DOHH2 (cell line): ENCODE results near the gene LRRC19.

ENCODE experiments used
- H3F3A ChIP-seq: fragments of 200-600 bp; sonication (generic), shearing (Covaris generic); 2 replicates; pipeline ENCODE4 v1.6.0; 2016; ENCODE audit warnings: antibody characterized with exemption, mild to moderate bottlenecking; ENCODE audit not compliant: control insufficient read depth, insufficient read depth
- H3K27ac ChIP-seq: fragments of 200-600 bp; sonication (generic); 2 replicates; pipeline ENCODE4 v1.5.1; 2014; ENCODE audit warnings: low read depth, mild to moderate bottlenecking, low read length, moderate library complexity
- H3K27me3 ChIP-seq: fragments of 200-600 bp; sonication (generic); 2 replicates; pipeline ENCODE4 v1.6.1; 2014; ENCODE audit warnings: mild to moderate bottlenecking, low read length, mixed read lengths; ENCODE audit not compliant: control insufficient read depth
- H3K36me3 ChIP-seq: fragments of 200-600 bp; sonication (generic); 2 replicates; pipeline ENCODE4 v1.6.1; 2014; ENCODE audit warnings: mild to moderate bottlenecking, low read length, moderate library complexity, mixed read lengths; ENCODE audit not compliant: control insufficient read depth
- H3K4me1 ChIP-seq: fragments of 200-600 bp; sonication (generic); 2 replicates; pipeline ENCODE4 v1.6.1; 2014; ENCODE audit warnings: mild to moderate bottlenecking, low read length, mixed read lengths; ENCODE audit not compliant: control insufficient read depth
- H3K4me2 ChIP-seq: fragments of 200-600 bp; sonication (generic); 2 replicates; pipeline ENCODE4 v1.6.0; 2014; ENCODE audit warnings: mild to moderate bottlenecking, low read length, moderate library complexity
- H3K4me3 ChIP-seq: fragments of 200-600 bp; sonication (generic); 2 replicates; pipeline ENCODE4 v1.5.1; 2014; ENCODE audit warnings: mild to moderate bottlenecking, low read length, mixed read lengths
- H3K79me2 ChIP-seq: fragments of 200-600 bp; sonication (generic); 2 replicates; pipeline ENCODE4 v1.6.1; 2014; ENCODE audit warnings: mild to moderate bottlenecking, low read length, mixed read lengths; ENCODE audit not compliant: control insufficient read depth
- H3K9me2 ChIP-seq: fragments of 200-600 bp; sonication (generic); replicated peaks from 2 replicates; pipeline ENCODE4 v1.6.1; 2014; ENCODE audit warnings: mild to moderate bottlenecking, low read length, mixed read lengths; ENCODE audit not compliant: control insufficient read depth
- H3K9me3 ChIP-seq: fragments of 200-600 bp; sonication (generic); 2 replicates; pipeline ENCODE4 v1.6.1; 2014; ENCODE audit warnings: antibody characterized with exemption, low read length, mixed read lengths; ENCODE audit not compliant: control insufficient read depth, insufficient read depth
- H4K20me1 ChIP-seq: fragments of 200-600 bp; sonication (generic); 2 replicates; pipeline ENCODE4 v1.6.0; 2014; ENCODE audit warnings: low read depth, mild to moderate bottlenecking, antibody characterized with exemption, low read length, moderate library complexity; ENCODE audit not compliant: control insufficient read depth, insufficient read depth
- EZH2phosphoT487 ChIP-seq: fragments of 200-600 bp; sonication (generic); IDR thresholded peaks from 2 replicates; pipeline ENCODE4 v1.6.1; 2017; ENCODE audit warnings: borderline replicate concordance, mild to moderate bottlenecking, antibody characterized with exemption, low read length, moderate library complexity, mixed read lengths
- TF ChIP-seq, protein P1 (sequence below): fragments of 200-600 bp; sonication (generic); IDR thresholded peaks from one replicate; pipeline ENCODE4 v1.5.1; 2014; ENCODE audit warnings: antibody characterized with exemption, mild to moderate bottlenecking, low read depth, low read length; ENCODE audit not compliant: poor library complexity, severe bottlenecking

LRRC19 gene

GRCh38 chr9:27042476-27042875, 37.0 kb upstream of the LRRC19 start:
- no peaks in the 10 kb centered on the region for H3F3A ChIP-seq
- no peak for TF ChIP-seq EZH2phosphoT487
- TF ChIP-seq, protein P1, sequence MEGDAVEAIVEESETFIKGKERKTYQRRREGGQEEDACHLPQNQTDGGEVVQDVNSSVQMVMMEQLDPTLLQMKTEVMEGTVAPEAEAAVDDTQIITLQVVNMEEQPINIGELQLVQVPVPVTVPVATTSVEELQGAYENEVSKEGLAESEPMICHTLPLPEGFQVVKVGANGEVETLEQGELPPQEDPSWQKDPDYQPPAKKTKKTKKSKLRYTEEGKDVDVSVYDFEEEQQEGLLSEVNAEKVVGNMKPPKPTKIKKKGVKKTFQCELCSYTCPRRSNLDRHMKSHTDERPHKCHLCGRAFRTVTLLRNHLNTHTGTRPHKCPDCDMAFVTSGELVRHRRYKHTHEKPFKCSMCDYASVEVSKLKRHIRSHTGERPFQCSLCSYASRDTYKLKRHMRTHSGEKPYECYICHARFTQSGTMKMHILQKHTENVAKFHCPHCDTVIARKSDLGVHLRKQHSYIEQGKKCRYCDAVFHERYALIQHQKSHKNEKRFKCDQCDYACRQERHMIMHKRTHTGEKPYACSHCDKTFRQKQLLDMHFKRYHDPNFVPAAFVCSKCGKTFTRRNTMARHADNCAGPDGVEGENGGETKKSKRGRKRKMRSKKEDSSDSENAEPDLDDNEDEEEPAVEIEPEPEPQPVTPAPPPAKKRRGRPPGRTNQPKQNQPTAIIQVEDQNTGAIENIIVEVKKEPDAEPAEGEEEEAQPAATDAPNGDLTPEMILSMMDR = no peak
- H3K79me2 ChIP-seq = no peaks in the 10 kb centered on the region
- H3K4me1 ChIP-seq = no peaks in the 10 kb centered on the region
- no peaks in the 10 kb centered on the region for H3K9me3 ChIP-seq
- H3K4me2 ChIP-seq = no peak overlapping the region
- no peak overlapping the region for H3K27ac ChIP-seq
- no peaks in the 10 kb centered on the region for H3K27me3 ChIP-seq
- no peak overlapping the region for H3K4me3 ChIP-seq
- H3K36me3 ChIP-seq = no peaks in the 10 kb centered on the region
- no peaks in the 10 kb centered on the region for H4K20me1 ChIP-seq
- no peaks in the 10 kb centered on the region for H3K9me2 ChIP-seq

- Histone ChIP-seq H3K4me1 (no peaks in the 10 kb centered on the region), H3K36me3 (no peaks in the 10 kb centered on the region), H3K9me2 (no peaks in the 10 kb centered on the region), H4K20me1 (no peaks in the 10 kb centered on the region), H3K27me3 (no peaks in the 10 kb centered on the region), H3K4me3 (no peak overlapping the region), H3F3A (no peaks in the 10 kb centered on the region), H3K9me3 (no peaks in the 10 kb centered on the region), H3K27ac (no peak overlapping the region), H3K79me2 (no peaks in the 10 kb centered on the region), H3K4me2 (no peak overlapping the region)
- TF ChIP-seq, protein P1 = no peak
- no peak for TF ChIP-seq EZH2phosphoT487
These were observed 36.3 kb upstream of the LRRC19 start for GRCh38 chr9:27041746-27042145.

DNA sequence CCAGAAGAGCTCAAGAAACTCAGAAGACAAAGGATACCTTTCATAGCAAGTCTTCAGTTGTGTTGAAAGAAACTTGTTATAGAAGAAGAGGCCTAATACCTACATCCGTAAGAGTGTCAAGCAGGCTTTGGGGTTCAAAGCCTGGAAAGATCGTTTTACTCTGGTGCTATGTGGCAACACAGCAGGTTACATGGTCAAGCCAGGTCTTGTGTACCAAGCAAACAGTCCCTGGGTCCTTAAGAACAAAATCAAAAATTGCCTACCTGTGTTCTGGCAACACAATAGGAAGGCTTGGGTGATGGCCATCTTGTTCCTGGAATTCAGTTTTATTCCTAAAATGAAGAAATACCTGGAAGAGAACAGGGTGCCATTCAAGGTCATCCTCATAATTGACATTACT, 32.0 kb upstream of the LRRC19 start:
- no peaks in the 10 kb centered on the region for H3K36me3 ChIP-seq
- H3K4me3 ChIP-seq = no peak overlapping the region
- no peak overlapping the region for H3K4me2 ChIP-seq
- no peaks in the 10 kb centered on the region; the same call in 1 of the 2 replicates for H3F3A ChIP-seq
- no peaks in the 10 kb centered on the region for H3K4me1 ChIP-seq
- H4K20me1 ChIP-seq = no peaks in the 10 kb centered on the region
- no peak overlapping the region for H3K27ac ChIP-seq
- H3K9me2 ChIP-seq = no peaks in the 10 kb centered on the region
- H3K27me3 ChIP-seq = no peaks in the 10 kb centered on the region
- H3K79me2 ChIP-seq = no peaks in the 10 kb centered on the region
- TF ChIP-seq EZH2phosphoT487 = no peak
- TF ChIP-seq, protein P1 = no peak
- no peaks in the 10 kb centered on the region for H3K9me3 ChIP-seq

- no peak overlapping the region for H3K4me2 ChIP-seq
- H3K79me2 ChIP-seq = no peaks in the 10 kb centered on the region
- H3K4me1 ChIP-seq = no peaks in the 10 kb centered on the region
- H3K36me3 ChIP-seq = no peaks in the 10 kb centered on the region
- H3K9me3 ChIP-seq = no peaks in the 10 kb centered on the region
- H3K27me3 ChIP-seq = no peaks in the 10 kb centered on the region
- no peaks in the 10 kb centered on the region for H4K20me1 ChIP-seq
- H3F3A ChIP-seq = no peaks in the 10 kb centered on the region; the same call in 1 of the 2 replicates
- no peak overlapping the region for H3K27ac ChIP-seq
- no peaks in the 10 kb centered on the region for H3K9me2 ChIP-seq
- no peak for TF ChIP-seq EZH2phosphoT487
- TF ChIP-seq, protein P1 = peak; percentile 68
- H3K4me3 ChIP-seq = no peak overlapping the region
These were observed 28.4 kb upstream of the LRRC19 start for GRCh38 chr9:27033815-27034403.
